Suprapubic skin (tissue), 4 donors: Measurements from ENCODE around the gene PDE1C. TPM values are rescaled to one million over a fixed set of nuclear protein-coding genes. Genes with fewer than 3 reads are reported as not detected.

Experiments
- DNase-seq, 2 donors: peaks; one replicate each; pipeline ENCODE4 v3.0.0-alpha.2; 2019; ENCODE audit warnings: low spot score in 2 of 2
- H3K27ac ChIP-seq: fragments of 200-600 bp; sonication (generic); one replicate; pipeline ENCODE4 v1.5.1; 2019
- H3K27me3 ChIP-seq: fragments of 200-600 bp; sonication (generic); one replicate; pipeline ENCODE4 v1.5.1; 2019
- H3K36me3 ChIP-seq: fragments of 200-600 bp; sonication (generic); one replicate; pipeline ENCODE4 v1.5.1; 2019
- H3K4me1 ChIP-seq: fragments of 200-600 bp; sonication (generic); one replicate; pipeline ENCODE4 v1.5.1; 2019
- H3K4me3 ChIP-seq: fragments of 200-600 bp; sonication (generic); one replicate; pipeline ENCODE4 v1.5.1; 2019; ENCODE audit warnings: mild to moderate bottlenecking
- H3K9me3 ChIP-seq: fragments of 200-600 bp; sonication (generic); one replicate; pipeline ENCODE4 v1.5.1; 2019
- EP300 ChIP-seq: sonication (generic); formaldehyde crosslinking; IDR thresholded peaks from one replicate; pipeline ENCODE4 v1.6.1; 2017; ENCODE audit warnings: antibody characterized with exemption
- POLR2A ChIP-seq, 2 donors: fragments of 450-650 bp; IDR thresholded peaks; one replicate each; pipeline ENCODE4 v1.6.1; 2017; ENCODE audit warnings: antibody characterized with exemption in 2 of 2, mild to moderate bottlenecking in 2 of 2, moderate library complexity in 2 of 2
- POLR2AphosphoS5 ChIP-seq, 3 donors: sonication (generic); formaldehyde crosslinking; IDR thresholded peaks; one replicate each; pipeline ENCODE4 v1.6.1; 2017; ENCODE audit warnings: antibody characterized with exemption in 3 of 3
- WGBS: methylation state at CpG from one replicate; pipeline ENCODE4 v1.1.5; 2018; 5-methylcytosine and 5-hydroxymethylcytosine counted together
- total RNA-seq, 4 donors: library from RNA; depleted of rRNA; stranded (reverse); fragments of >200 nt; gene quantifications; one replicate each; pipeline ENCODE4 v1.1.0, GENCODE V29; 2016
- TF ChIP-seq, protein P1 (sequence below), 2 donors: fragments of 200-600 bp in 1 of 2; fragments of 450-650 bp in 1 of 2; sonication (generic) in 1 of 2; IDR thresholded peaks; one replicate each; pipeline ENCODE4 v1.5.1; 2016 to 2019; ENCODE audit warnings: antibody characterized with exemption in 2 of 2, mild to moderate bottlenecking in 1 of 2, moderate library complexity in 1 of 2

Gene PDE1C
- total RNA-seq, 4 donors from 2014 or later = 0.64 to 1.8 (median 0.83) TPM

DNA sequence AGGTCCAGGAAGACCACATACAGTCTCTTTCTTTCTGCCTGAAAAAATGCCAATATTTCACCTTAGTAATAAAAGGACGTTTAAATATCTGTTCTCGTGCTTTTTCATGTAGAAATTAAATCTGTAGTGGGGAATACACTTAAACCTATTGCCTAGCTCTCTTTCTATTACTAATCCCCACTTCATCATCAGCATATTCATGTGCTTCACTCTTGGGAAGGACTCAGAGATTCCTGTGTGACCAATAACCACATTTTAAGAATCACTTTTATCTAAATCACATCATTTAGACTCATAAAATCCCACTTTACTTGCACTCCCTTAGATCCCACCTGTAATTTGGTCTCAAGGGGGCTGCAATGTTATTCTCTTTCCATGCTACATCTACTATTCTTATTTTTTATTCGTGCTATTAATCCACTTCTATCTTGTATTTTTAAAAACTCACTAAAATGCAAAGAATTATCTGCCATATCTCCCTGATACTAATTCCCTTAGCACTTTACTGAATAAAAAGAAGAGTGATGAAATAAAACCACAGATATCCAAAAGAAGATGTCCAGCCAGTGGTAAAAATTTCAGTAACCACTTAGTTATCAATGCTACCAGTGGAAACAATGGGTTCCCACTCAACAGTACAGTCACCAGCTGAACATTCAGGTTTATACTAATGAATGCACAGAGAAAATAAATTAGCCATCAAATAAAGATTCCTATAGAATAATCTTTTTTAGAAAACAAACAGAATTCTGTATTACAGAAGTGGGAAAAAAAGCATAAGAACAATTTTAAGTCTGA, 281.1 kb downstream of the PDE1C start:
- Histone ChIP-seq H3K27ac (no peak overlapping the region), H3K4me3 (no peak overlapping the region), H3K4me1 (no peaks in the 10 kb centered on the region), H3K9me3 (no peaks in the 10 kb centered on the region), H3K27me3 (no peaks in the 10 kb centered on the region), H3K36me3 (no peaks in the 10 kb centered on the region)
- DNase-seq = no peak
- WGBS = 72% methylated on average over 3 of the region's 3 CpGs
- no peak for TF ChIP-seq POLR2A (IDR thresholded peaks at IDR 0.05)
- TF ChIP-seq, protein P1, sequence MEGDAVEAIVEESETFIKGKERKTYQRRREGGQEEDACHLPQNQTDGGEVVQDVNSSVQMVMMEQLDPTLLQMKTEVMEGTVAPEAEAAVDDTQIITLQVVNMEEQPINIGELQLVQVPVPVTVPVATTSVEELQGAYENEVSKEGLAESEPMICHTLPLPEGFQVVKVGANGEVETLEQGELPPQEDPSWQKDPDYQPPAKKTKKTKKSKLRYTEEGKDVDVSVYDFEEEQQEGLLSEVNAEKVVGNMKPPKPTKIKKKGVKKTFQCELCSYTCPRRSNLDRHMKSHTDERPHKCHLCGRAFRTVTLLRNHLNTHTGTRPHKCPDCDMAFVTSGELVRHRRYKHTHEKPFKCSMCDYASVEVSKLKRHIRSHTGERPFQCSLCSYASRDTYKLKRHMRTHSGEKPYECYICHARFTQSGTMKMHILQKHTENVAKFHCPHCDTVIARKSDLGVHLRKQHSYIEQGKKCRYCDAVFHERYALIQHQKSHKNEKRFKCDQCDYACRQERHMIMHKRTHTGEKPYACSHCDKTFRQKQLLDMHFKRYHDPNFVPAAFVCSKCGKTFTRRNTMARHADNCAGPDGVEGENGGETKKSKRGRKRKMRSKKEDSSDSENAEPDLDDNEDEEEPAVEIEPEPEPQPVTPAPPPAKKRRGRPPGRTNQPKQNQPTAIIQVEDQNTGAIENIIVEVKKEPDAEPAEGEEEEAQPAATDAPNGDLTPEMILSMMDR (IDR thresholded peaks at IDR 0.05) = no peak

DNA sequence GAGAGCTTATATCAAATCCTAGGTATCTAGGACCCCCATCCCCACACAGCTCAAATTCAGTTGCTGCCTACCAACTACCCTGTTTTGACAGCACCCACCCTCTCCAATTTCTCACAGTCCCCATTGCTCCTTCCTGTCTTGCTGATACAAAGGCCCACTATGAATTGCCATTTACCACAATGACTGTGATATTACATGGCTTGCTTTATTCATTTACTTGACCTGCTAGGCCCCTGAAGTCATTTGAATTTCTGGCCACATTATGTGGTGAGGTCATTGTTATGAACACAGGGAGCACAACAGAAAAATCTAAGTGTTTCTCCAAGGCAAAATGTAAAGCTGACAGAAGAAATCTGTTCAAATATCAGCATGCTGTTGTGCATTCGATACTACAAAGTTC, 281.8 kb downstream of the PDE1C start:
- Histone ChIP-seq H3K4me3 (no peak overlapping the region), H3K36me3 (no peaks in the 10 kb centered on the region), H3K27me3 (no peaks in the 10 kb centered on the region), H3K4me1 (no peaks in the 10 kb centered on the region), H3K27ac (no peak overlapping the region), H3K9me3 (no peaks in the 10 kb centered on the region)
- no peak for DNase-seq
- TF ChIP-seq, protein P1 (IDR thresholded peaks at IDR 0.05) = no peak
- TF ChIP-seq EP300 (no peak), POLR2AphosphoS5 (IDR thresholded peaks at IDR 0.05) (no peak), POLR2A (IDR thresholded peaks at IDR 0.05) (no peak)
- 61% methylated on average over 1 of the region's 1 CpG for WGBS

DNA sequence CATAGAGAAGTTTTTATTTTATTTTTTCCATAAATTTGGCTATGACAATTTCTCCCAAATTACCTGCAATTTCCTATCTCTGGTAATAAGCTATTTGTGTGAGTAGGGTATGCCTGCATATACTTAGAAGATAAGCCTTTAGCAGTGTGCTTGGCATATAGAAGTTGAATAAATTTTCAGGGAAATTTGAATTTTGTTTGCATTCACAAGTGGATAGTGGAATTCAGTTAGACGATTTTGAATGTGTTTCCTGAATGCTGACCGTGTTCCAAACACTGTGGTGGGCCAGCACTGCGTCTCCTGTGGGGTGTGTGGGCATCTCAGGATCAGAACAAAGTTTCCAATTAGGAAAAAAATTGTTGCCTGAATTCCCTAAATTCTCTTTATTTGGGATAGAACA, 283.9 kb downstream of the PDE1C start:
- no peaks in the 10 kb centered on the region for H3K27me3 ChIP-seq
- no peaks in the 10 kb centered on the region for H3K4me1 ChIP-seq
- 77% methylated on average over 3 of the region's 3 CpGs for WGBS
- DNase-seq = no peak
- no peak overlapping the region for H3K4me3 ChIP-seq
- H3K9me3 ChIP-seq = no peaks in the 10 kb centered on the region
- H3K36me3 ChIP-seq = no peaks in the 10 kb centered on the region
- no peak overlapping the region for H3K27ac ChIP-seq
- TF ChIP-seq POLR2A (IDR thresholded peaks at IDR 0.05) (no peak), EP300 (no peak)
- TF ChIP-seq, protein P1 (IDR thresholded peaks at IDR 0.05) = no peak

DNA sequence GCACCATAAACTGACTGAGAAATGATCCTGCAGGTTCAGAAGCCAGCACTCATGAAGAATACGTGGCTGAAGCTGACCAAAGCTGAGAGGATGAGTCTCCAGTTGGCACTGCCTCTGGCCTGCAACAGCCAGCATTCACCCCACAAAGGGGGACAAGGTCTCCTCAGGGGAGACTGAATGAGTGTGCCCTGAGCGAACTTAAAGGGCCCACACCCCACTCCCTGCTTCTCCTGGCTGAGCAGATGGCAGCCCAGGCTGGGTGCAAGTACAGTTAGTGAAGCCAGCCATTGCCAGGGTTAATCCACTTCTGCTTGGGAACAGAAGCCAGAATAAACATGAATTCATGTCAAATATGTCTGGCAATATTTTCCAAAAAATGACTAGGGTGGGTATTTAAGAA, 285.1 kb downstream of the PDE1C start:
- Histone ChIP-seq H3K9me3 (no peaks in the 10 kb centered on the region), H3K4me3 (no peak overlapping the region), H3K27ac (no peak overlapping the region), H3K36me3 (no peaks in the 10 kb centered on the region), H3K4me1 (no peaks in the 10 kb centered on the region), H3K27me3 (no peaks in the 10 kb centered on the region)
- TF ChIP-seq EP300 = no peak
- TF ChIP-seq, protein P1 (IDR thresholded peaks at IDR 0.05) = no peak
- WGBS = 62% methylated on average over 2 of the region's 2 CpGs
- no peak for DNase-seq

DNA sequence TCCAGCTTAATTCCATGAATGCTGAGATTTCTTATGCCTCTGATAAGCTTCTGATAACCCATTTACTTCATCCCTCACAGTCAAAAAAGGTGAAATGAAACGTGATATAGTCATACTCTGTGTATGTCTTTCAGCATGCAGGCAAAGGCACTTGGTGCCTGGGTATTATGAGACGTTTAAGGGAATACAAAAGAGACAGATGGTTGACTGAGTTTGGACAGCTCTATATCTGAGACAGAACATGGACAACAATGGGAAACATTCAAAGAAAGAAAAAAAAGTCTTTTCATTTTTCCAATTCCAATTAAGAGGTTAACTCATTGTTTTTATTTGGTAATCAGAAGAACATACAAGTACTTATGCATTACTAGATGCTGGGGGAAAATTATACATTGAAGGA, 287.0 kb downstream of the PDE1C start:
- no peaks in the 10 kb centered on the region for H3K27me3 ChIP-seq
- H3K4me1 ChIP-seq = no peaks in the 10 kb centered on the region
- H3K36me3 ChIP-seq = no peaks in the 10 kb centered on the region
- no peak for TF ChIP-seq POLR2AphosphoS5 (IDR thresholded peaks at IDR 0.05)
- TF ChIP-seq, protein P1 (IDR thresholded peaks at IDR 0.05) = no peak
- TF ChIP-seq EP300 = no peak
- TF ChIP-seq POLR2A (IDR thresholded peaks at IDR 0.05) = no peak
- no peak overlapping the region for H3K4me3 ChIP-seq
- no peak for DNase-seq
- 42% methylated on average over 2 of the region's 2 CpGs for WGBS
- no peak overlapping the region for H3K27ac ChIP-seq
- H3K9me3 ChIP-seq = no peaks in the 10 kb centered on the region
